Measurements from ENCODE around the gene ATAD3C. TPM values are rescaled to one million over a fixed set of nuclear protein-coding genes. Genes with fewer than 3 reads are reported as not detected.

ATAD3C gene
- total and polyA plus RNA-seq, 2 of the 8 experiments (the other 6 are each of a cell fraction or from before 2014, with no cell fraction given): 2.0 to 2.7 TPM

DNA sequence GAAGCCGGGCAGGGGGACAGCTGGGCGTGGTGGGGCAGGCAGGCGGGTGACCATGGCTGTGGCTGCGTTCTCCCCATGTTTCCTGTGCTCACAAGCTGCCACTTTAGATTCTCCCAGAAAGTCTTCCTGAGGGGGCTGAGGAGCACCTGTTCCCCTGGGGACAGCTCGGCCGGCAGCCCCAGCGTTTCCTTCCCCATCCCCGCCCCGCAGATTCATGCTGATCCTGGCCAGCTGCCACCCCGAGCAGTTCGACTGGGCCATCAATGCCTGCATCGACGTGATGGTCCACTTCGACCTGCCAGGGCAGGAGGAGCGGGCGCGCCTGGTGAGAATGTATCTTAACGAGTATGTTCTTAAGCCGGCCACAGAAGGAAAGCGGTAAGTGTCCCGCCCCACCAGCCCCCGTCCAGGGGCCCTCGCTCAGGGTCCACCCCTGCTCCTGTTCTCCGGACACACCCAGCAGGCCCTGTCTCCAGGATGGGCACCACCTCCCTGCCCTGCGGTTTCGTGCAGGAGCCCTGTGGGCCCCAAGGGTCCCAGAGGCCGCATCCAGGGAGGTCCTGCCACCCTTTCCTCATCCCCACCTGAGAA lies 11.1 kb downstream of the ATAD3C start (continued):
- TF ChIP-seq, protein P1, sequence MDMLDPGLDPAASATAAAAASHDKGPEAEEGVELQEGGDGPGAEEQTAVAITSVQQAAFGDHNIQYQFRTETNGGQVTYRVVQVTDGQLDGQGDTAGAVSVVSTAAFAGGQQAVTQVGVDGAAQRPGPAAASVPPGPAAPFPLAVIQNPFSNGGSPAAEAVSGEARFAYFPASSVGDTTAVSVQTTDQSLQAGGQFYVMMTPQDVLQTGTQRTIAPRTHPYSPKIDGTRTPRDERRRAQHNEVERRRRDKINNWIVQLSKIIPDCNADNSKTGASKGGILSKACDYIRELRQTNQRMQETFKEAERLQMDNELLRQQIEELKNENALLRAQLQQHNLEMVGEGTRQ (IDR thresholded peaks at IDR 0.05; ENCODE audit: low read length): no peak
- TF ChIP-seq SIN3A (conservative IDR thresholded peaks at IDR 0.05 in 1 of 2, IDR thresholded peaks at IDR 0.05 in 1 of 2; ENCODE audit: low read depth in 1 of 2, low read length in 2 of 2) (no peak), BRCA1 (IDR thresholded peaks at IDR 0.05; ENCODE audit: low read depth, low read length) (no peak), SP1 (IDR thresholded peaks at IDR 0.05; ENCODE audit: low read depth, low read length) (no peak), JUN (IDR thresholded peaks at IDR 0.05; ENCODE audit: low read depth, low read length) (no peak)

Data from H1 (cell line).